GM18951 (cell line): ENCODE results near the gene KLF16.
"Not testable (repeated sequence)": the region's sequence is repeated elsewhere in the genome, so short reads cannot be mapped to it uniquely, and the experiment has no call there.

Experiments
- POLR2A ChIP-seq: IDR thresholded peaks from 4 replicates; pipeline ENCODE4 v1.6.1; 2011; ENCODE audit warnings: mild to moderate bottlenecking; ENCODE audit not compliant: insufficient read length, insufficient read depth; ENCODE audit errors: extremely low read depth
- in situ Hi-C: fragments of 300-500 bp; cut with MboI; formaldehyde crosslinking; loops from one replicate; pipeline ENCODE4 v1.12.0; 2022; ENCODE audit warnings: low sequenced_read_pairs, mixed read lengths, inconsistent platforms; ENCODE audit not compliant: unreplicated experiment

The KLF16 gene

DNA sequence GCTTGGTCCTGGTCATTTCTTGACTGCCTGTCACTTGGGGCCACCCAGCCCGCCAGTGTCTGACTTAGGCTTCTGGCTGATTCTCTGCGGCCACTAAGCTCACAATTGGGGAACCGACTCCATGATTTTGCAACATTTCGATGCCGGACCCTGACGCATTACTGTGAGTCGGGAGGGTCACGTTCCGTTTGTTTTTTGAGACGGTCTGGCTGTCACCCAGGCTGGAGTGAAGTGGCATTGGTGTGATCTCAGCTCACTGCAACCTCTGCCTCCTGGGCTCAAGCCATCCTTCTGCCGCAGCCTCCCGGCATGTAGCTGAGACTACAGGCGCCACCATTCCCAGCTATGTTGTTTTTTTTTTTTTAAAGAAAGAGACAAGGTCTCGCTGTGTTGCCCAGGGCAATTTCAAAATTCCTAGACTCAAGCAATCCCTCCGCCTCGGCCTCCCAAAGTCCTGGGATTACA lies 38.6 kb upstream of the KLF16 start:
- no peak for TF ChIP-seq POLR2A
- in situ Hi-C loops = no loop called here

DNA sequence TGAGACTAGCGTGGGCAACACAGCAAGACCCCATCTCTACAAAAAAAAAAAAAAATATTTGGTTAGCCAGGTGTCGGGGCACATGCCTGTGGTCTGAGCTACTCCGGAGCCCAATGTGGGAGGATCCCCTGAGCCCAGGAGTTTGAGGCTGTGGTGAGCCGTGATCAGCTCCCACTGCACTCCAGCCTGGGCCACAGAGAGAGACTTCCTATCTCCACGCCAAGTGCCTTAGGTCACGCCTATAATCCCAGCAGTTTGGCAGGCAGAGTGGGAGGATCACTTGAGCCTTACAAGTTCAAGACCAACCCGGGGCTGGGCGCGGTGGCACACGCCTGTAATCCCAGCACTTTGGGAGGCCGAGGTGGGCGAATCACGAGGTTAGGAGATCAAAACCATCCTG lies 33.1 kb upstream of the KLF16 start:
- TF ChIP-seq POLR2A = no peak

GRCh38 chr19:1893791-1894190 lies 30.4 kb upstream of the KLF16 start:
- no peak for TF ChIP-seq POLR2A
- in situ Hi-C loops = no loop called here

More for the DNA sequence above, 33.1 kb upstream of the KLF16 start:
- in situ Hi-C loops = no loop called here

- in situ Hi-C loops = no loop called here
- no peak for TF ChIP-seq POLR2A
Observed at GRCh38 chr19:1889907-1890306, 26.5 kb upstream of the KLF16 start.

DNA sequence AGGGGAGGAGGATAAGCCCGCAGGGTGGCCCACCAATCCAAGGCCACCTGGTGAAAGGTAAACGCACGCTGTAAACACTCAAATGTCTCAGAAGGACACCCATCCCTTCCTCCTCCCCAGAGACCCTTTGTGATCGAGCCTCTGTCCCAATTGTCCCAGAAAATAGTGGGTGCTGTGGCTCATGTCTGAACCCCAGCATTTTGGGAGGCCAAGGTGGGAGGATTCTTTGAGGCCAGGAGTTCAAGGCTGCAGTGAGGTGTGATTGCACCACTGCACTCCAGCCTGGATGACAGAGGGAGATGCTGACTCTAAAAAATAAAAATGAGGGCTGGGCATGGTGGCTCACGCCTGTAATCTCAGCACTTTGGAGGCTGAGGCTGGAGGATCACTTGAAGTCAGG lies 25.0 kb upstream of the KLF16 start:
- in situ Hi-C loops = no loop called here
- TF ChIP-seq POLR2A = no peak

DNA sequence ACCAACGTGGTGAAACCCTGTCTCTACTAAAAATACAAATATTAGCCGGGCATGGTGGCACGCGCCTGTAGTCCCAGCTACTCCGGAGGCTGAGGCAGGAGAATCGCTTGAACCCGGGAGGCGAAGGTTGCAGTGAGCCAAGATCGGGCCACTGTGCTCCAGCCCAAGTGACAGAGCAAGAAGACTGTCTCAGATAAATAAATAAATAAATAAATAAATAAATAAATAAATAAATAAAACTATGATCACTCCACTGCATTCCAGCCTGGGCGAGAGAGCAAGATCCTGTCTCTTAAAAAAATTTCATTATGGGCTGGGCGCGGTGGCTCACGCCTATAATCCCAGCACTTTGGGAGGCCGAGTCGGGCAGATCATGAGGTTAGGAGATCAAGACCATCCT lies 23.0 kb upstream of the KLF16 start:
- in situ Hi-C loops = not testable (repeated sequence)

DNA sequence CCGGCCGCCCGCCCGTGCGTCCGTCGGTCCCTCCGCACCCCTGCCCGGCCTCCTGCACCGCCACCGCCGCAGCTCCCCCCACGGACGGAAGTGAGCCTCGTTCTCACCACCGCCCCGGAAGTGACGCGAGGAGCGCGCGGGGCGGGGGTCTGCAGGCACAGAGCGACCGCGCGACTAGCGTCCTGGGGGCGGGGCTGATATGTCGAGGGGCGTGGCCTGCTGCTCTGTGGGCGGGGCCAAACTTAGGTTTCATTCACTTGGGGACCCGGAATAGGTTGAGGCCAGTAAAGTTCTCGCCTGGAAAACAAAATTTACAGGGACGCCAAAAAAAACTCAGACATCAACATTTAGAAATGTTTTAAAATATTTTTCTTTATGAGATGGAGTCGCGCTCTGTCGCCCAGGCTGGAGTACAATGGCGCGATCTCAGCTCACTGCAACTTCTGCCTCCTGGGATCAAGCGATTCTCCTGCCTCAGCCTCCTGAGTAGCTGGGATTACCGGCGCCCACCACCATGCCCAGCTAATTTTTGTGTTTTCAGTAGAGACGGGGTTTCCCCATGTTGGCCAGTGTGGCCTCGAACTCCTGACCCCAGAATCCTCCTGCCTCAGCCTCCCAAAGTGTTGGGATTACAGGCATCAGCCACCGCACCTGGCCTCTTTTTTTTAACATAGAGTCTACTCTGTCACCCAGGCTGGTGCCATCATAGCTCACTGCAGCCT lies 22.2 kb upstream of the KLF16 start, which contains the start of gene ABHD17A:
Gene ABHD17A (minus strand): TSS at position 99 of the 722 bp plus-strand sequence. CDS start 3,930 bp downstream, outside the sequence.
- TF ChIP-seq POLR2A = peak; percentile 70
- in situ Hi-C loops = not testable (repeated sequence)

- no peak for TF ChIP-seq POLR2A
- in situ Hi-C loops = no loop called here
Observed at GRCh38 chr19:1884719-1885334, 21.4 kb upstream of the KLF16 start.

DNA sequence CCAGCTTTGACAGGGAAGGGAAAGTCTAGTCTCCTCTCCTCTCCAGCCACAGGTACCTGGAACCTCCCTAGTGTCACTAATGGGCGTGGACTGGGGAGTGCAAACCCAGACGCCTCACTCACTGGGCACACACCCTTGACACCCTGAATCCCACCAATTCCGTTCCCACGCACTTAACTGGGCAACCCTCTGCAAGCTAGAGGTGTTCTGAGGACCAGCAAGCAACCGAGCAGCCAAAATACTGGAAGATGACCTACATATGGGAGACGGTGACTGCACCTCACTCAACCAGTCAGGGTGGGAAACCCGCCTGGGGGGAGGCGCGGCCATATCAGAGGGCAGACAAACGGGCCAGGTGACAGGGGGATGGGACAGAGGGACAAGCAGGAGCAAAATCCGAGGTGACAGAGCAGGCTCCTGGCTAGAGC lies 20.9 kb upstream of the KLF16 start:
- TF ChIP-seq POLR2A = no peak
- in situ Hi-C loops = no loop called here

- no peak for TF ChIP-seq POLR2A
- in situ Hi-C loops = no loop called here
Observed at GRCh38 chr19:1883784-1884183, 20.4 kb upstream of the KLF16 start.

- in situ Hi-C loops = no loop called here
Observed at GRCh38 chr19:1882786-1883692, 19.7 kb upstream of the KLF16 start.

DNA sequence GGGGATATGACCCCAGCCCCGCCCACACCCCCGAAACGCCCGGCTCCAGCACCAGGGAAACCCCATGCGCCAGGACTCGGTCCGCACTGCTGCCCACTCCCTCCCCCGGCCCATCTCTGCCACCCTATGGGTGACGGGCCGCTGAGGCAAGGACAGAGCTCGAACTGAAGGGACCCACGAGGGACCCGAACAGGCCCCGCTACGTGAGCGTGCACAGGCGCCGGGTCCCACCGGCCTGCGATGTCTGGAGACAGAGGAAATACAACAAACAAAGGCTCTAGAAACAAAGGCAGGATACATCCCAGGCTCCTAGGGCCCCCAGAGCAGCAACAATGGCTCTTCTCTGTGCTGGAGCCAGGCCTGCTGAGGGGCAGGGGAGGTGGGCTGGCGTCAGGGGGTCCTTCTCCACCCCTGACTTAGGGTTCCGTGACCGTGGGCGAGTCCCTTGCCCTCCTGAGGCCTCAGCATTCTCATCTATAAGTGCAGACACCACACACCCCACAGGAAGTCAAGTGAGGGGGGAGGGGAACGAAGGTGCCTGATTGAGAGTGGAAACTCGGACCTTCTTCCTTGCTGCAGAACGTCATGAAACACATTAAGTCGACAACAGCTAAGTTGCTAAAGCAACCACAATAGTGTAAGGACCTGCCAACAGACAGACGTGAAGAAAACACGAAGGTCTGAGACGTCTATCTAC lies 18.9 kb upstream of the KLF16 start:
- no peak for TF ChIP-seq POLR2A
- in situ Hi-C loops = no loop called here

More at GRCh38 chr19:1882786-1883692, 19.7 kb upstream of the KLF16 start:
- TF ChIP-seq POLR2A = no peak

- in situ Hi-C loops = not testable (repeated sequence)
Observed at GRCh38 chr19:1881393-1882088, 18.2 kb upstream of the KLF16 start.
